HEK293 (cell line): Measurements from ENCODE around the gene ZNF648.

Experiments
- CTCF ChIA-PET: fragments of 350-600 bp; formaldehyde crosslinking; extraction: SDS; loops from one replicate; lab custom pipeline; 2021; ENCODE audit warnings: antibody characterized with exemption; lab: Yijun Ruan, JAX
- POLR2A ChIA-PET: fragments of 300-600 bp; formaldehyde crosslinking; extraction: SDS; loops from one replicate; lab custom pipeline; 2020; ENCODE audit warnings: antibody characterized with exemption, inconsistent platforms; lab: Yijun Ruan, JAX
- H3K27ac ChIP-seq: fragments of 200-500 bp; sonication (Bioruptor generic); 2 replicates; pipeline ENCODE4 v1.5.1; 2014; ENCODE audit warnings: low read depth, low read length, control low read depth, inconsistent platforms; ENCODE audit errors: extremely low read depth
- H3K36me3 ChIP-seq, 2 experiments: fragments of 200-500 bp in 1 of 2; sonication (Bioruptor generic) in 1 of 2; 1 replicate in 1 of 2; 2 replicates in 1 of 2; pipeline ENCODE4 v1.5.1; 2014 to 2017; ENCODE audit warnings: inconsistent platforms in 2 of 2, low read length in 2 of 2; ENCODE audit not compliant: control insufficient read depth in 2 of 2, insufficient read depth in 1 of 2
- H3K4me1 ChIP-seq: fragments of 200-500 bp; sonication (Bioruptor generic); 2 replicates; pipeline ENCODE4 v1.5.1; 2014; ENCODE audit warnings: mild to moderate bottlenecking, low read length, inconsistent platforms; ENCODE audit not compliant: control insufficient read depth, insufficient read depth
- H3K4me3 ChIP-seq: 2 replicates; pipeline ENCODE4 v1.5.1; 2011; ENCODE audit warnings: low read depth, mild to moderate bottlenecking, control low read depth, low read length, moderate library complexity
- H3K9me3 ChIP-seq: fragments of 200-500 bp; sonication (Bioruptor generic); 2 replicates; pipeline ENCODE4 v1.5.1; 2014; ENCODE audit warnings: low read depth, low read length, inconsistent platforms; ENCODE audit not compliant: control insufficient read depth, insufficient read depth
- IKZF3 ChIP-seq: fragments of 450-650 bp; IDR thresholded peaks from 2 replicates; pipeline ENCODE4 v1.5.0; 2018; ENCODE audit warnings: missing biosample characterization, mild to moderate bottlenecking, missing genetic modification characterization, moderate library complexity
- KLF1 ChIP-seq: fragments of 450-650 bp; formaldehyde crosslinking; IDR thresholded peaks from 2 replicates; pipeline ENCODE4 v1.5.1; 2016; ENCODE audit warnings: missing biosample characterization, missing genetic modification characterization
- KLF10 ChIP-seq: fragments of 450-650 bp; IDR thresholded peaks from 2 replicates; pipeline ENCODE4 v1.5.1; 2018; ENCODE audit warnings: missing biosample characterization, mild to moderate bottlenecking, missing genetic modification characterization
- TRIM28 ChIP-seq: IDR thresholded peaks from 2 replicates; pipeline ENCODE4 v1.6.1; 2011; ENCODE audit warnings: low read length, control low read depth, borderline replicate concordance
- YY2 ChIP-seq: fragments of 450-650 bp; formaldehyde crosslinking; IDR thresholded peaks from 2 replicates; pipeline ENCODE4 v1.5.1; 2016; ENCODE audit warnings: missing biosample characterization, missing genetic modification characterization
- ZBTB1 ChIP-seq: fragments of 450-650 bp; formaldehyde crosslinking; IDR thresholded peaks from 2 replicates; pipeline ENCODE4 v1.5.1; 2016; ENCODE audit warnings: missing biosample characterization, missing genetic modification characterization
- ZBTB17 ChIP-seq: fragments of 450-650 bp; formaldehyde crosslinking; IDR thresholded peaks from 2 replicates; pipeline ENCODE4 v1.5.1; 2016; ENCODE audit warnings: missing biosample characterization, missing genetic modification characterization
- ZBTB48 ChIP-seq: fragments of 450-650 bp; formaldehyde crosslinking; IDR thresholded peaks from 2 replicates; pipeline ENCODE4 v1.5.1; 2016; ENCODE audit warnings: missing biosample characterization, missing genetic modification characterization
- ZBTB7A ChIP-seq: fragments of 450-650 bp; formaldehyde crosslinking; IDR thresholded peaks from 2 replicates; pipeline ENCODE4 v1.5.1; 2016; ENCODE audit warnings: low read depth, missing biosample characterization, missing genetic modification characterization
- ZNF138 ChIP-seq: fragments of 450-650 bp; formaldehyde crosslinking; IDR thresholded peaks from 2 replicates; pipeline ENCODE4 v1.5.1; 2016; ENCODE audit warnings: missing biosample characterization, missing genetic modification characterization, borderline replicate concordance
- ZNF155 ChIP-seq: fragments of 450-650 bp; formaldehyde crosslinking; IDR thresholded peaks from 2 replicates; pipeline ENCODE4 v1.5.1; 2016; ENCODE audit warnings: missing biosample characterization, missing genetic modification characterization
- ZNF175 ChIP-seq: fragments of 450-650 bp; formaldehyde crosslinking; IDR thresholded peaks from 2 replicates; pipeline ENCODE4 v1.5.1; 2016; ENCODE audit warnings: missing biosample characterization, missing genetic modification characterization
- ZNF391 ChIP-seq: fragments of 450-650 bp; formaldehyde crosslinking; IDR thresholded peaks from 2 replicates; pipeline ENCODE4 v1.5.1; 2016; ENCODE audit warnings: low read depth, missing biosample characterization, missing genetic modification characterization, borderline replicate concordance
- ZNF404 ChIP-seq: fragments of 450-650 bp; formaldehyde crosslinking; IDR thresholded peaks from 2 replicates; pipeline ENCODE4 v1.5.1; 2017; ENCODE audit warnings: missing biosample characterization, missing genetic modification characterization
- ZNF473 ChIP-seq: fragments of 450-650 bp; formaldehyde crosslinking; IDR thresholded peaks from 2 replicates; pipeline ENCODE4 v1.5.1; 2017; ENCODE audit warnings: missing biosample characterization, missing genetic modification characterization
- ZNF488 ChIP-seq: fragments of 450-650 bp; formaldehyde crosslinking; IDR thresholded peaks from 2 replicates; pipeline ENCODE4 v1.5.1; 2016; ENCODE audit warnings: missing biosample characterization, missing genetic modification characterization
- ZNF518A ChIP-seq: fragments of 450-650 bp; formaldehyde crosslinking; conservative IDR thresholded peaks from 2 replicates; pipeline ENCODE4 v1.5.1; 2016; ENCODE audit warnings: low read depth, missing biosample characterization, missing genetic modification characterization
- ZNF521 ChIP-seq: fragments of 450-650 bp; formaldehyde crosslinking; IDR thresholded peaks from 2 replicates; pipeline ENCODE4 v1.5.1; 2017; ENCODE audit warnings: missing biosample characterization, mild to moderate bottlenecking, missing genetic modification characterization
- ZNF624 ChIP-seq: fragments of 450-650 bp; formaldehyde crosslinking; IDR thresholded peaks from 2 replicates; pipeline ENCODE4 v1.5.1; 2017; ENCODE audit warnings: missing biosample characterization, missing genetic modification characterization
- ZNF639 ChIP-seq: fragments of 450-650 bp; formaldehyde crosslinking; IDR thresholded peaks from 2 replicates; pipeline ENCODE4 v1.5.1; 2016; ENCODE audit warnings: missing biosample characterization, missing genetic modification characterization
- ZNF654 ChIP-seq: fragments of 450-650 bp; formaldehyde crosslinking; IDR thresholded peaks from 2 replicates; pipeline ENCODE4 v1.5.1; 2016; ENCODE audit warnings: low read depth, missing biosample characterization, missing genetic modification characterization
- ZSCAN16 ChIP-seq: fragments of 450-650 bp; formaldehyde crosslinking; IDR thresholded peaks from 2 replicates; pipeline ENCODE4 v1.5.1; 2016; ENCODE audit warnings: missing biosample characterization, missing genetic modification characterization
- ZSCAN23 ChIP-seq: fragments of 450-650 bp; formaldehyde crosslinking; IDR thresholded peaks from 2 replicates; pipeline ENCODE4 v1.5.1; 2016; ENCODE audit warnings: missing biosample characterization, missing genetic modification characterization
- ZSCAN5A ChIP-seq: fragments of 450-650 bp; formaldehyde crosslinking; IDR thresholded peaks from 2 replicates; pipeline ENCODE4 v1.5.1; 2016; ENCODE audit warnings: missing biosample characterization, missing genetic modification characterization

The ZNF648 gene

GRCh38 chr1:182060877-182061276, 635 bp downstream of the ZNF648 start:
- Histone ChIP-seq H3K27ac (no peak overlapping the region), H3K4me1 (no peaks in the 10 kb centered on the region), H3K9me3 (no peaks in the 10 kb centered on the region), H3K4me3 (no peak overlapping the region), H3K36me3 (no peaks in the 10 kb centered on the region)
- CTCF ChIA-PET: no interaction called here
- TF ChIP-seq ZBTB48 (no peak), ZSCAN16 (tag by site-specific recombination) (no peak), ZNF155 (tag by site-specific recombination) (no peak), TRIM28 (no peak), YY2 (tag by site-specific recombination) (no peak), ZSCAN23 (tag by site-specific recombination) (no peak), ZNF639 (no peak)
- POLR2A ChIA-PET: no interaction called here

GRCh38 chr1:182059936-182060335, 1.6 kb downstream of the ZNF648 start:
- Histone ChIP-seq H3K4me3 (no peak overlapping the region), H3K9me3 (no peaks in the 10 kb centered on the region), H3K36me3 (no peaks in the 10 kb centered on the region), H3K4me1 (no peaks in the 10 kb centered on the region), H3K27ac (no peak overlapping the region)
- TF ChIP-seq IKZF3 (tag by site-specific recombination) (no peak), ZNF624 (no peak), ZNF521 (no peak), TRIM28 (no peak), ZNF175 (tag by site-specific recombination) (no peak)
- ChIA-PET POLR2A (interaction anchor here (1.1 kb wide), 1 partner anchor 12 kb away, joined by 3 read pairs; no protein-coding TSS in a partner anchor), CTCF (interaction anchor here (0.5 to 1.5 kb wide), 6 partner anchors 21 to 581 kb away, joined by 3 to 5 read pairs (median 3); no protein-coding TSS in a partner anchor)

- Histone ChIP-seq H3K9me3 (no peaks in the 10 kb centered on the region), H3K27ac (no peak overlapping the region), H3K36me3 (no peaks in the 10 kb centered on the region), H3K4me1 (no peaks in the 10 kb centered on the region), H3K4me3 (no peak overlapping the region)
- POLR2A ChIA-PET: no interaction called here
- TF ChIP-seq ZNF138 (tag by site-specific recombination) (no peak), ZNF488 (tag by site-specific recombination) (no peak), ZSCAN5A (tag by site-specific recombination) (no peak), ZBTB7A (no peak), ZBTB1 (no peak), ZNF404 (tag by site-specific recombination) (no peak), ZNF654 (no peak), ZNF473 (no peak), ZNF518A (tag by site-specific recombination) (no peak), ZNF175 (tag by site-specific recombination) (no peak), KLF10 (tag by site-specific recombination) (no peak), ZNF391 (no peak), ZBTB17 (tag by site-specific recombination) (no peak), KLF1 (tag by site-specific recombination) (no peak)
- CTCF ChIA-PET: interaction anchor here (0.7 to 1.7 kb wide), 2 partner anchors 24 to 865 kb away, joined by 3 to 6 read pairs; no protein-coding TSS in a partner anchor
Observed at GRCh38 chr1:182056601-182057366, 4.7 kb downstream of the ZNF648 start.
